HG03095 (cell line): ENCODE data around the gene TRA2B.
"Not testable (repeated sequence)": the region's sequence is repeated elsewhere in the genome, so short reads cannot be mapped to it uniquely, and the experiment has no call there.

Experiments
- ATAC-seq: cut with Tn5 transposase; IDR thresholded peaks from one replicate; pipeline ENCODE4 v1.9.1; 2021; ENCODE audit warnings: moderate library complexity; ENCODE audit not compliant: unreplicated experiment

Gene TRA2B

DNA sequence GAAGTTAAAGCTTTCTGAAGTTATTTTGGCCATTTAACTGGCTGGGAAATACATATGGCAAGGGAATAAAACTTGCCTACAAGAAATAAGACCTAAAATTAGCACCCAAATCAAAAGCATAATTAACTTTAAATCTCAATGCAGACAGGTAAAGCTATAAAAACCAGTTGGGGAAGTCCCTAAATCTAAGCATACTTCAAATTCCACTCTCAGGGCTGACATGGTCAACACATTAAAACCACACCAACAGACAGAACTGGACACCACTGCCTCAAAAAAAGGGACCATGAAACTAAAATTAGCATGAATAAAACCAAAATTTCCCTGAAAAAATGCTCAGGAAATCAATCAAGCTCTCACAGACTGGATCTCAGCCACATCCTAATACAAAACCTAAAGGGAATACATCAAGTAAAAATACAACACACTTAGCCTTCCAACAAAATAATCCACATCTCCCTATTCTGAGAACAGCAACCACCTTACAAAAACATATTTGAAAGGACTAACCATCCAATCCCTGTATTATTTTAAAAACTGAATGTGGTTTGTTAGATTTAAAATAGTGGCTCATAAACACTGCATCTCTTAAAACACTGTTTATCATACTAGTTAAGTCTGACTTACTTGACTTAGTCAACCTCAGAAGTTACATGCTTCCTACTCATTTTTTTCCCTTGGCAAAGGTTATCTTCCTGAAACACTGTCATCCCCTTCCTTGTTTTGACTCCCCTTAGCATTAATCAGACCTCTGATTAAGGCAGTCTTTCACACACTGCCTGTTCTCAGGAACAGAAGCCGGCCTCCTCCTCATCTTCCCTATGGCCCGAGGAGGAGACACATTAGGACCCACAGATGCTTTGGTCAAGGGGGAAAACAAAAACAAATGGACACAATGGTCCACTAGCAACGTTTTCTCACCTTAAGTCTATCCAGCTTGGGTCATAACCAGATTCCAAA lies 8.3 kb downstream of the TRA2B start:
- no peak for ATAC-seq

DNA sequence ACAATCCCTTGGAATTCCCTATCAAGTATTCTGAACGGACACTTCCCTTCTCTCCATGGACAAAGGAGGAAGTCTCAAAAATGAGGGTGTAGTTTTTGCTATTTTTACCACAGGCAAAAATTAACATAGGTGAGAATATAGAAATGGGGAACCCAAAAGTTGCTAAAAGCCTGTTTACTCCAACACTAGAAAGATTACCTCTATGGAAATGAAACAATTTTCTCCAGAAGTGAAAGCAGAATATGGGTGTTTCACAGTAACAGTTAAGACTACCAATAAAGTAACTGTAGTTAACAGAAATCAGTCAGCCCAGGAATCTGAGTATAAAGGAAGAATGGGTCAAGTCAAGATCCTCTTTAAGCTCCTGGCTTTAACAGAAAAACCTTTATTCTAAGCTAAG lies 9.3 kb downstream of the TRA2B start:
- ATAC-seq = no peak

- ATAC-seq = no peak
These were observed 10.2 kb downstream of the TRA2B start for GRCh38 chr3:185927501-185928200.

GRCh38 chr3:185926445-185926844 lies 11.4 kb downstream of the TRA2B start:
- ATAC-seq = no peak

DNA sequence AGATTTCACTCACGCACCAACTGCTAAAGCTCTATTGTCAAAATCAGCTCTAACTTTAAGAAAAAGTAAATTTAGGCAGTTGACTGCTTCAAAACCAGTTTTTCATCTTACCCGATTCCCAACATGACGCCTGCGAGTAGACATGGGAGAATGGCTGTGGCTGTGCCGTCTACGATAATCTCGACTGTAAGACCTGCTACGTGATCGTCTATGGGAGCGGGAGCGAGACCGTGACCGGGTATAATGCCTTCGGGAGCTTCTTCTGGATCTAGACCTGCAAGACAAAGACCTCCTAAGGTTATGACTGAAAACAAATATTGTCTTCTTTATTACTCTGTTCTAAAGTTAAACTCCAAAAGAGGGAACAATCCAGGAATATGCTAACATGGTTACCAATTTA lies 12.5 kb downstream of the TRA2B start:
- ATAC-seq = no peak

DNA sequence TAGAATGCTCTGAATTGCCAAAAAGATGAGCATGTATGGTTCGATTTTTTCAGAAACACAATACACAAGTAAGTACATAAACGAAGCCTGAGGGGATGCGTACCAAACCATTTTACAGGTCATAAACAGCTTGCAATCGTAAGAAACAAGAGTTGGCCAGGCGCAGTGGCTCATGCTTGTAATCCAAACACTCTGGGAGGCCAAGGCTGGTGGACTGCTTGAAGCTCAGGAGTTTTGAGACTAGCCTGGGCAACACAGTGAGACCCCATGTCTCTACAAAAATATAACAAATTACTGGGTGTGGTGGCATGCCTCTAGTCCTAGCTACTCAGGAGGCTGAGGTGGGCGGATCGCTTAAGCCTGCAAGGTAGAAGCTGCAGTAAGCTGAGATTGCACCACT lies 13.4 kb downstream of the TRA2B start:
- ATAC-seq = no peak

DNA sequence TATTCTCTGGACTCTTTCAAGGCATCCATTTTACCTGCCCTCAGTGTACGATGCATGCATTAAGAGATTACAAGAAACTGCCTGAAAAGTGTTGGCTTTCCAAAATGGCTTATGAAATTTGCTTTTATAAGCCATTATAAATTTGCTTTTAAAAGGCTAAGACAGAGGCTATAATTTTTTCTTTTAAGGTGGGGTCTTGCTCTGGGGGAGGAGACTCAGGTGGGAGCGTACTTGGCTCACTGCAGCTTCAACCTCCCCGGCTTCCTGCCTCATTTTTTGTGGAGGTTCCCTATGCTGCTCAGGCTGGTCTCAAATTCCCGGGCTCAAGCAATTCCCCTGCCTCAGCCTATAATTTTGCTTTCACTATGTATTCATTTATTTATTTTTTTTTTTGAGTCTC lies 17.6 kb downstream of the TRA2B start:
- no peak for ATAC-seq

DNA sequence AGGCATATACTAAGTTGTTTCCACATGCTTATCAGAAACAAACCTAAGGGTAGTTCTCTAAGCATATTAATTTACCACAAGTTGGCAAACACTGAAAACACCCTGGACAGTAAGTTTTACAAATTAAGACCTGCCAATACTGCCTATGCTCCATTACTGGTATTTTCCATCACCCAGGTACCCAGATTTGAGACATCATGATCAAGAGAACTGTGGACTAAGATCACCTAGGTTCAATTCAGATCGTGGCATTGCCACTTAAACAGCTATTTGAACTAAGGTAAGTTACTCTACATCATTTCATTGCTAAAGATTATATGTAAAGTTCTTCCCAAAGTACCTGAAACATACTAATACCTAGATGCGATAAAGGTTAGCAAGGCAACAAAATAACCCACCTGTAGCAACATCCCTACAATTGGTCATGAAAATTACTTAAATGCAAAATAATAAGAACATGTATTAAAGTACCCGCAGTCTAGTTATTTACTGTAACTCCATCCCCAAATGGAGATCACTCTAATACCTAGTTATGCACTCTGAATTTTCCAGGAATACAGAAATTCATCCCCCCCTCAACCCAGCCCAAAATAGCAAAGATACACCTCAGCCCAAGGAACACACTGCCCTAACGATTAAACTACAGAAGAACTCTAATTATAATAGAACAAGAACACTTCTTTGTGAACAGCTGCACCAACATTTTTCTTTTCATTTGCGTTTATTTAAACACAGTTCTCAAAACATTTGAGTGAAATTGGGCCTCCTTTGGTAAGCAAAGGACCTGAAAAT lies 21.6 kb downstream of the TRA2B start:
- no peak for ATAC-seq

- ATAC-seq = no peak
These were observed 22.2 kb downstream of the TRA2B start for GRCh38 chr3:185915642-185916041.

DNA sequence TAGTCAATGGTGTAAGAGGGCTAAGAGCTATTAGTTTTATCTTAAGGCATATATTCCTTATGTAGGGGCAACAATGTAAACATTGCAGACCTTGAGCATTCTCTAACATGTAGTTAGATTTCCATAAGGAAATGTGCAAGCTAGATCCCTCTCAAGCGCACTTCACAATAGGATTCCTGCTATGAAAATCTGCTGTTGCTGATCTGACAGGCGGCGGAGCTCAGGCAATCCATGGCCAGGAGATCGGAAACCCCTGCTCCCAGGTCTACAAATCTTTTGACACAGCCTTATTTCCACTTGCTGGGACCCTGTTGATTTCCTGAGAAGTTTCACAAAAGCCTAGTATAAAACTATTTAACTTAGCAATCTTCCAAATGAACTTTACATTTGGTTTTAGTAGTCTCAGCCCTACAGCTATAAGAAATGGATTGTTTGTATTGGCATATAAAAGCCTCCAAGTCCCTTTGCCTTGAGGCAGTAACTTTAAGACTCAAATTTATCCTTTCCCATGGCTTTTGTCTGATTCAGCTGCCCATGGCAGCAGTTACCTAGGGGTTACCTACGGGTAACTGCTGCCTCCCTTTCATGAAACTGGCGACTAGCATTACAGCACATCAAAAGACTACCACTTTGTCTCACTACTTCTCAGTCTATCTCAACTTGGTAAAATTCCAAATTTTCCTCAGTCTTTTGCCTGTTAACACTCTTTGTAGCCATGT lies 22.7 kb downstream of the TRA2B start:
- no peak for ATAC-seq

GRCh38 chr3:185912929-185913901 lies 24.6 kb downstream of the TRA2B start:
- no peak for ATAC-seq

GRCh38 chr3:185912512-185912911 lies 25.3 kb downstream of the TRA2B start:
- no peak for ATAC-seq

DNA sequence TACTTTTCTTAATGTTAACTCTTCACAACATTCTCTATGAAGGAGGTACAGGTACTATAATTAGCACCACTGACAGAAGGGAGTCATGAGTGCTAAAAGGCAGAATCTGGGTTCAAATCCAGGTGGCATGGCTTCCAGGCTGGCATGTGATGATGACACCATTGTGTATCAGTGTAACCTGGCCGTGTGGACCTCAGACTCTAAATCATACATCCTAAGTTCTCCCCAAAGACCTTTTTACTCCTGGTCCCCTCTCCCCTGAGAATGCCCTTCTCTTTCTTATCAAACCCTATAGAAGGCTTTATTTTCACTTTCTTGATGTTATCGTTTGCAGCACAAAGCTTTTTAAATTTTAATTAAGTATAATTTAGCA lies 26.8 kb downstream of the TRA2B start:
- not testable (repeated sequence) for ATAC-seq

- not testable (repeated sequence) for ATAC-seq
These were observed 27.3 kb downstream of the TRA2B start for GRCh38 chr3:185910322-185911075.

DNA sequence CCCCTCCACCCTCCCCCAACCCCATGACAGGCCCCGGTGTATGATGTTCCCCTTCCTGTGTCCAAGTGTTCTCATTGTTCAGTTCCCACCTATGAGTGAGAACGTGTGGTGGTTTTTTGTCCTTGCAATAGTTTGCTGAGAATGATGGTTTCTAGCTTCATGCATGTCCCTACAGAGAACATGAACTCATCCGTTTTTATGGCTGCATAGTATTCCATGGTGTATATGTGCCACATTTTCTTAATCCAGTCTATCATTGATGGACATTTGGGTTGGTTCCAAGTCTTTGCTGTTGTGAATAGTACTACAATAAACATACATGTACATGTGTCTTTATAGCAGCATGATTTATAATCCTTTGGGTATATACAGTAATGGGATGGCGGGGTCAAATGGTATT lies 27.9 kb downstream of the TRA2B start:
- ATAC-seq = not testable (repeated sequence)

DNA sequence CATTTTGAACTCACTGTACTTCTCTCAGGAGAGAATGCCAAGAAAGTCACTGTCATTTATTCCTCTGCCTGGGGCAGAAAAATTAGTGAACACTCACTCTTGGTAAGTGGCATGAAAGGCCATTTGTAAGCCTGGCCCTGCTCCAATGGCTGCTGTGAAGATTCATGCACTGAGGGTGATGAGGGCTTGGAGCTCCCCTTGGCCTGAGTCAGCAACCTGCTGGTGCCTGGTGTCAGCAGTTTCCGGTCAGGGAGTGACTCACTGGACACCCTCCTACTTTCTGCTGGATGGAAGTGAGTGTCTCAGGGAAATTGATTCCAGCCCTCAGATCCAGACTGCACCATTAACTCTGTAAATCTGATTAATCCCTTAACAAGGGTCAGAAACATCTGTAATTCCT lies 37.6 kb downstream of the TRA2B start:
- ATAC-seq = no peak

DNA sequence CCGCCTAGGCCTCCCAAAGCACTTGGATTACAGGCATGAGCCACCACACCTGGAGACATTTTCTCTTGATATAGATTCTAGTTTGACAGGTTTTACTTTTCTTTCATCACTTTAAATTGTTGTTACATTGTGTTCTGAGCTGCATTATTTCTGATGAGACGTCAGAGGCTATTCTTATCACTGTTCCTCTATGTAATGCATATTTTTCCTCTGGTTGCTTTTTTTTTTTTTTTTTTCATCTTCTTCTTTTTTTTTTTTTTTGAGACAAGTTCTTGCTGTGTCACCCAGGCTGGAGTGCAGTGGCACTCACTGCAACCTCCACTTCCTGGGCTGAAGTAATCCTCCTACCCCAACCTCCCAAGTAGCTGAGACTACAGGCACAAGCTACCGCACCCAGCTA lies 41.2 kb downstream of the TRA2B start:
- ATAC-seq = no peak

DNA sequence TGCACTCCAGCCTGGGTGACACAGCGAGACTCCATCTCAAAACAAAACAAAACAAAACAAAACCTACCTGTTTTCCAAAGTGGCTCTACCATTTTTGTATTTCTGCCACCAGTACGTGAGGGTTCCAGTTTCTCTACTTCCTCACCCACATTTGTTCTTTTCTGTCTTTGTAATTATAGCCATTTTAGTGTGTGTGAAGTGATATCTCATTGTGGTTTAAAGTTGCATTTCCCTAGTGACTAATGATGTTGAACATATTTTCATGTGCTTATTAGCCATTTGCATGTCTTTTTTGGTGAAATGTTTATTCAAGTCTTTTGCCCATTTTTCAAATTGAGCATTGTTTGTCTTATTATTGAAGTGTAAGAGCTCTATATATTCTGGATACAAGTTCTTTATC lies 50.7 kb downstream of the TRA2B start:
- no peak for ATAC-seq

- ATAC-seq = no peak
These were observed 53.2 kb downstream of the TRA2B start for GRCh38 chr3:185884641-185885040.
